HG02938 (cell line): ENCODE data around the gene BACE2.
"Not testable (repeated sequence)": the region's sequence is repeated elsewhere in the genome, so short reads cannot be mapped to it uniquely, and the experiment has no call there.

Experiments used
- ATAC-seq: cut with Tn5 transposase; IDR thresholded peaks from one replicate; pipeline ENCODE4 v1.9.1; 2021; ENCODE audit warnings: mild to moderate bottlenecking, moderate library complexity; ENCODE audit not compliant: unreplicated experiment

Gene BACE2

DNA sequence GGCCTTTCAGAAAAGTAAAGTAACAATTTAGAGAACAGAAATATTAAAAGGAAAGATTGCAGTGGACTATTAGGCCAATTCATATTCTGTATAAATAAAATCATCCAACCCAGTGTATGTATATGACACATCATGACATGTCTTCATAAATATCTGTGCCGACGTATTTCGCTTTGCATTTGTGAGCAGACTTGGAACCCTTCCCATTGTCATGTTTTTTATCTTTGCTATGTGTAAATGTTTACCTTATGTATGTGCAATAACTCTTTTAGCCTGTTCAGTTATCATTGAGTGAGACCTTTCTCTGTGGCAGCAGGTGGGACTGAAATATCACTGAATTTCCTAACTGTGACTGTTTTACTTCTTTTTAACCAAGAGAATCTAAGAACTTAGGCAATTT lies 90.7 kb downstream of the BACE2 start:
- ATAC-seq, result no peak

- no peak for ATAC-seq
Measured at GRCh38 chr21:41260428-41260827, 92.5 kb downstream of the BACE2 start.

- no peak for ATAC-seq
Measured at GRCh38 chr21:41267346-41267745, 99.4 kb downstream of the BACE2 start.

DNA sequence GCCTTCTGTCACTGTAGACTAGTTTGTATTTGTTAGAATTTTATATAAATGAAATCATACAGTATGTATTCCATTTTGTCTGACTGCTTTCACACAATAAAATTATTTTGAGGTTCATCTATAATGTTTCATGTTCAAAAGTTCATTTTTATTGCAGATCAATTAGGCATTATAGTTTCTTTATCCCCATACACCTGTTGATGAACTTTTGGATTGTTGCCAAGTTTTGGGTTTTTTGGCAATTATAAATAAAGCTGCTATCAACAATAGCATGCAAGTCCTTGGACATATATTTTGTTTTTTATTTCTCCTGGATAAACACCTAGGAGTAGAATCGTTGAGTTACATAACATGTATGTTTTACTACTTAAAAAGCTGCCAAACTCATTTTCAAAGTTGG lies 101.6 kb downstream of the BACE2 start:
- no peak for ATAC-seq

GRCh38 chr21:41277196-41277595 lies 109.2 kb downstream of the BACE2 start:
- no peak for ATAC-seq

DNA sequence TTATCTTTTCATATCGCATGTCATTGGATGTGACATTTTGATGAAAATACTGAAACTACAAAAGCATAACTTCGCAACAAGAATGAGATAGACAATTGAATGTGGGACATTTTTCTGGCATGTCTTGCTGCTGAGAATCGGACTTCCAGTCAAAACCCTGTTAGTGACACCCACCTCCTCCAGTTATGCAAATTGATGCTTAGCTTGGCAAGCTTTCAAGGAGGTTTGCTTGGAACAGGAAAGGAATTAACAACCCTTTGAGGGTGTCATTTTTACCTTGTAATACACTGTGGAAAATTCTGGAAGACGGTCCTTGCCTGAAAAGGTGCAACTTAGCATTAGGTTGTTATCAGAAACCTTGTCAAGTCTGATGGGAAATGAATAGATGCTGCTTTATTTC lies 109.9 kb downstream of the BACE2 start:
- no peak for ATAC-seq

GRCh38 chr21:41280115-41280919 lies 112.4 kb downstream of the BACE2 start:
- ATAC-seq, result no peak

DNA sequence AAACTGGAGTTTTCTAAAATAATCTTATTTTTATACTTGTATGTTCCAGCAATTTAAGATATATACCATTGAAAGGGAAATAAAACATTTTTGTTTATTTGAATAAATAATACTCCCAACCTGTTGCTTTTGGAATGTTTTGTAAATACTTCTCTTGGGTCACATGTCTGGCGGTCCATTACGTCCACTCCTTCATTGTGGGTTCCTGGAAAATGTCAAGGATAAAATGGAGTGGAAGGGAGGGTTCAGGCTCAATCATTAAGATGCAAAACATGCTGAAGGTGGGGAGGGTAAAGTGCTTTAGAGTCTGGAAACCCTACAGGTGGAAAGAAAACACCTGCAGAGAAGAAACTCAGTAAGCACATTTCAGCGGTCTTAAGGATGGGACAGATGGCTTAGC lies 114.5 kb downstream of the BACE2 start:
- no peak for ATAC-seq

DNA sequence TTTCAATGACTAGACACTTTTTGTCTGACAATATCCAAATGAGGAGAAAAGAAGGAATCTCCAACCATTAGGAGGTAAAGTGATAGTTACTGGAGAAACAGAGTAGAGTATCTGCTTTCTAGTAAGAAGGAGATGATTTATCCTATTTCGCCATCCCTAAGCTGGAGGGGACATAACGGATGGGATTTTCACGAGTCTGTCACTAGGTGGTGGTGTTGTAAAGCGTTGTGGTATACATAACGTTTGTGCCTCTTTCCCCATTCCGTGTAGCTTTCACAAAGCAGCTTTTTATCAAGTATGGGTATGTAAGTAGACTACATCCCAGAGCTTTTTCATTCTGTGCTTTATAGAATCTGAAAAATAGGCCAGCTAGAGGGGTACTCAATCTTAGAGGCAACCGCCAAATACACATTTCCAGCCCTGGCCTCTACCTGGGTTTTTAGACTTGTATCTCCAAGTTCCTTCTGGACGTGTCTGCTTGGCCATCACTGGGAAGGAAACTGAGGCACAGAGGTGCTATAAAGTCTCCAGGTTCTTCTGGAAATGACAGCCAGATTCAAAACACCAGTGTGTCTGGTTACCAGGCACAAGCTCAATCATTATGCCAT lies 115.4 kb downstream of the BACE2 start:
- no peak for ATAC-seq

GRCh38 chr21:41289431-41289830 lies 121.5 kb downstream of the BACE2 start:
- no peak for ATAC-seq

DNA sequence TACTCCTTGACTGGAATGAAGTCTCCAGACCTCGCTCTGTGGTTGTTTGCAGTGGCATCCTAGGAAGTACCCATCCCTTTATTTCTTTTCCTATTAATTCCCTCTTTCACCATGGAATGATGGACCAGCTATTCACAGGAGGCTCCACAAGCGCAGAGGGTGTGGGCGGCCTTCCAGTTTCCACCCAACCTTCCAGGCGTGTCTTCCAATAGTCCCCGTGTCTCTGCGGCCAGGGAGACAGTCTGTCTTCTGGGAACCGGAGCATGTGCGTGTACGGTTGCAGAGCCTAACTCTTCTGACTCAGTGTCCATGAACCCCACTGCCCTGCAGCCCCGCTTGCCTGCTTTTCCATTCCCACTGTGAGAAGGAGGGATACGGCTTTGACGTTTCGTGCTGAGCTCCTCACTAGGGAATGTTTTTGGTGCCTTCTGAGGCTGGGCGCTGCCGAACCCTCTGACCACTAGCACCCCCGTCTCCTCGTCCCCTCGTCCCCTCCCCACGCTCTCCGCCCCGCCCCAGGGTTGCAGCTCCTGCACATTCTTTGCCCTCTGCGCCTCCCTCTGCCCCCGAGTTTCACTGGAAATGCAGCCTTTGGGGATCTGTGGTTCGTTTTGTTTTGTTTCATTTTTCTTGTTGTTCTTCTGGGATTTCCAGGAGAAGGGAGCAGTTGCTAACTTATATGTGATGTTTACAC lies 122.3 kb downstream of the BACE2 start:
- ATAC-seq, result no peak

- ATAC-seq, result no peak
Measured at GRCh38 chr21:41294548-41295231, 126.7 kb downstream of the BACE2 start.

DNA sequence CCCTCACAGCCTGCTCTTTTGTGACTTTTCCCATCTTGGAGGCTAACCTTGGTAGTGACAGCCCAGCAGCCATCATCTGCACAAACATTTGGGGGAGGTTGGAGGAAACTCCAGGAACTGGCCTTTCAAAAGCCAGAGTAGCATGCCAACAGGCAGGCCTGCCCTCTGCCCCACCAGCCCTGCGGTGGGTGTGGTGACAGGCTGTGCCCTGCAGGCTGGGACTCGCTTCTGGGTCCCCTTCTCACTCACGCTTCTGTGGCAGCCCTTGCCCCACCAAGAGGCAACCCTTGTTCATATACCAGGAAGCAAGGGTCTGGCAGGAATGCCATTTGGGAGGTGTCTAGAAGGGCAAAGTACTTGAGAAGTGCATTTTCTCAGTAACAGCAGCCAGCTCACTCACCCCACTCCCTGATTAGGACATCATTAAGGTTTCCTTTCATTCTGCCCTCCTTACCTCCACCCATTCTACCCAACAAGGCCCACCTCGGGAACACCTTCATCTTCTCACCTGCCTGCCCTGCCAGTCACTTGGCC lies 127.8 kb downstream of the BACE2 start:
- ATAC-seq, result no peak

- ATAC-seq, result no peak
Measured at GRCh38 chr21:41302976-41303375, 135.0 kb downstream of the BACE2 start.

DNA sequence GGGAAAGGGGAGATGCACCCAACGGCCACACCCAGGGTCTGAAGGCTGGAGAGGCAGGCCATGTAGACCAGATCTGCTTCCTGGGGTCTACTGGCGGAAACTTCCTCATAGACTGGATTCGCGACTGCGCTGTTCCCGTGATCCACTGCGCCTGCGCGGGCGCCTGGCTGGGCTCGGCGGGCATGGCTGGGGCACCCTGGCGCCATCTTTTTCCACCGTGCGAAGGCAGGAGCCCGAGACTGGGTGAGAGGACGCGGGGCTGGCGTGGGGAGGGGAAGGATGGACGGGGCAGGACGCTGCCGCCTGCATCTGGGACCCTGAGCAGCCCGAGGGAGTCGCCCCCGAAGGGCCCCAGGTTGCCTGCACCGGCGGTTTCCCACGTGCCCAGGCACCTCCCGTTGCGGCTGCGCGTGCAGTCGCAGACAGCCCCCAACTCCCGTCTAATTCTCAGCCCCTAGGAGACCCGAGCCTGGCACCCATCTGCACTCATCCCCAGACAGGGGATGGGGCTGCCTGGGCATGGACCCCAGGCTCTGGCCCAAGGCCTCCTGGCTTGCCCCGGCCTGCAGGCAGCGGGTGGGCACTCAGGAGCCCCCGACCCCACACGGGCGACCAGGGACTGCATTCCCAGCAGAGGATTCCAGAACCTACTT lies 136.2 kb downstream of the BACE2 start:
- ATAC-seq, result no peak

GRCh38 chr21:41307219-41307618 lies 139.3 kb downstream of the BACE2 start:
- ATAC-seq, result no peak

DNA sequence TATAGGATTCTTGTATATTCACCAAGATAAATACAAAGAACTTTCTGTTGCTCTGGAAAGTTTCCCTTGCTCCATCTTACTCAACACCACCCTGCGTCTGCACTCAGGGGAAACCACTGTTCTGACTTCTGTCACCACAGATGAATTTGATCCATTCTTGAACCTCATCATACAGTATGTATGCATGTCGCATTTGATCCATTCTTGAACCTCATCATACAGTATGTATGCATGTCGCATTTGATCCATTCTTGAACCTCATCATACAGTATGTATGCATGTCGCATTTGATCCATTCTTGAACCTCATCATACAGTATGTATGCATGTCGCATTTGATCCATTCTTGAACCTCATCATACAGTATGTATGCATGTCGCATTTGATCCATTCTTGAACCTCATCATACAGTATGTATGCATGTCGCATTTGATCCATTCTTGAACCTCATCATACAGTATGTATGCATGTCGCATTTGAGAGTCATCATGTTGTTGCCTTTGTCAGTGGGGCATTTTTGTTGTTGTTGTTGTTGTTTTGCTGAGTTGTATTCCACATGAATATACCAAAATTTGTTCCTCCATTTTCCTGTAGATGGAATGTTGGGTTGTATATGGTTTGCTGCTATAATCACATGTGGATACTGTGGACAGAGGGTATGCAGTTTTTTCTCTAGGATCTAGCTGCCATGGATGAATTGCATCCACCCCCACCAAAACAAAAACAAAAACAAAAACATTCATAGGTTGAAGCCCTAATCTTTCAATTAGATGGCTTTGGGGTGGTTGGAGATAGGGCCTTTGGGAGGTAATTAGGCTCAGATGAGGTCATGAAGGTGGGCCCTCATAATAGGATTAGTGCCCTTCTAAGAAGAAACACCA lies 145.6 kb downstream of the BACE2 start:
- not testable (repeated sequence) for ATAC-seq

DNA sequence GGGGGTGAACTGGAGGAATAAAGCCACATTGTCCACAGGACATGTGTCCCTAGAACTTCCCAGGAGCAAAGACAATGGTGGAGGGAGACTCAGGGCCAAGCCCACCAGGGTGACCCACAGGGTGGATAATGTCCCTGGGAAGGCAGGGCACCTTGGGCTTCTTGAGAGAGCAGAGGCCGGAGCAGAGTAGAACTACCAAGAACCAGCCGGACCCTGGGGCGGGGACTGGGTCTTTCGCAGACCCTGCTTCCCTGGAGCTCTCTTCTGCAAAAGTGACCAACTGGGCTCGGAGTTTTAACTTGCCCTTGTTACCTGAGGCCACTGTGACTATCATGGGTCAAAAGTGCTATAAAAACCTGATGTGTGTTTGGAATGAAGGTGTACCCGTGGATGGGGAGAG lies 147.8 kb downstream of the BACE2 start:
- ATAC-seq, result no peak

- no peak for ATAC-seq
Measured at GRCh38 chr21:41316200-41317062, 148.5 kb downstream of the BACE2 start, which contains the start of gene FAM3B. Gene FAM3B, plus strand, starts transcription at chr21:41316801. Its CDS starts 79 bp downstream, at chr21:41316880.
